HG03095 (cell line): ENCODE data around the gene DNAJC30.

ENCODE experiments used
- ATAC-seq: cut with Tn5 transposase; IDR thresholded peaks from one replicate; pipeline ENCODE4 v1.9.1; 2021; ENCODE audit warnings: moderate library complexity; ENCODE audit not compliant: unreplicated experiment

DNAJC30 gene

DNA sequence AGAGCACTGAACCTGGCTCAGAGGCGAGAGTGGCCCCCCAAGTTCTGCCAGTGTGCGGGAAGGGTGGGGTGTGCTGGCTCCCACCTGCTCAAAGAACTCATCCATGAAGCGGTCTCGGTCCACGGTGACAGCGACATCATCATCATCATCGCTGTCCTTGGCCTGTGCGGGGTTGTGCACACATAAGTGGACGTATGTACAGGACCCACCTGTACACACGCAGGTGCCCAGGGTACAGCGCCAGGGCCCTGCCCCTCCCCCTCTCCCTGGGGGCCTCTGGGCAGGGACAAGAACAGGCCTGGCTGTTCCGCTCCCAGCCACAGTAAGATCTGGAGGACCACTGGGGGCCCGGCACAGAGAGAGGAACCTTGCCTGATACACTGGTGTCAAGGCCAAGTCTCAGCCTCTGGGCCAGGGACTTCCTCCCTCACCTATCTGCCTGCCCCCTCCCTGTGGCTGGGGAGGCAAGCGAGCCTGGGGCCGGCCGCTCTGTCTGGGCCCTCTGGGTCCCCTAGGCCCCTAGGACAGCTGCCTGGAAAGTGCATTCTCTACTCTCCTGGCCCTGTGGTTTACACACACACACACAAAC is 25.8 kb upstream of the DNAJC30 start:
- no peak for ATAC-seq

DNA sequence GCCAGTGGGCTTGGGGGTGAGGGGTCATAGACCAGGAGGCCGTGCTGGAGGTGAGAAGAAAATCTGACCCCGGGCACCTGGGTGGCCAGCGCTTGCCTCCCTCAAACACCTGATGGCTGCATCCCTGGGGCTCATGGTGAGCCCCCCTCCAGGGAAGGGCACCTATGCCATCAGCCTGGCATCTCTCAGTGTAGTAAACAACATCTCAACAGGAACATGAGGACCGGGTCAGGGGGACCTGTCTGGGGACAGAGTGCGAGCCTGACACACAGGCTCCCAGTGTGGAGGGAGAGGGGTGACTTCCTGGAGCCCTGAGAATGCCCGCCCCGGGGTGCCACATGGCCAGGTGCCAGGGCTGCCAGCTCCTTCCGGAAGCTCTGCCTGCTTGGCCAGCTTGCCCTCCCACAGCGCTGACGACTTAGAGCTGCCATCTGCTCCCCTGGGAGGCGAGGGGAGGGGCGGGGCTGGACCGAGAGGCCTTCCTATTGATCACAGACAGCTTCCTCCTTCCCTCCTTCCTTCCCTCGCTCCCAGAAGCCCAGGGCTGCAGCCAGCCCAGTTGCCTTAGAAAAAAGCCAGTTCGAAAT is 23.9 kb upstream of the DNAJC30 start:
- ATAC-seq, result no peak

DNA sequence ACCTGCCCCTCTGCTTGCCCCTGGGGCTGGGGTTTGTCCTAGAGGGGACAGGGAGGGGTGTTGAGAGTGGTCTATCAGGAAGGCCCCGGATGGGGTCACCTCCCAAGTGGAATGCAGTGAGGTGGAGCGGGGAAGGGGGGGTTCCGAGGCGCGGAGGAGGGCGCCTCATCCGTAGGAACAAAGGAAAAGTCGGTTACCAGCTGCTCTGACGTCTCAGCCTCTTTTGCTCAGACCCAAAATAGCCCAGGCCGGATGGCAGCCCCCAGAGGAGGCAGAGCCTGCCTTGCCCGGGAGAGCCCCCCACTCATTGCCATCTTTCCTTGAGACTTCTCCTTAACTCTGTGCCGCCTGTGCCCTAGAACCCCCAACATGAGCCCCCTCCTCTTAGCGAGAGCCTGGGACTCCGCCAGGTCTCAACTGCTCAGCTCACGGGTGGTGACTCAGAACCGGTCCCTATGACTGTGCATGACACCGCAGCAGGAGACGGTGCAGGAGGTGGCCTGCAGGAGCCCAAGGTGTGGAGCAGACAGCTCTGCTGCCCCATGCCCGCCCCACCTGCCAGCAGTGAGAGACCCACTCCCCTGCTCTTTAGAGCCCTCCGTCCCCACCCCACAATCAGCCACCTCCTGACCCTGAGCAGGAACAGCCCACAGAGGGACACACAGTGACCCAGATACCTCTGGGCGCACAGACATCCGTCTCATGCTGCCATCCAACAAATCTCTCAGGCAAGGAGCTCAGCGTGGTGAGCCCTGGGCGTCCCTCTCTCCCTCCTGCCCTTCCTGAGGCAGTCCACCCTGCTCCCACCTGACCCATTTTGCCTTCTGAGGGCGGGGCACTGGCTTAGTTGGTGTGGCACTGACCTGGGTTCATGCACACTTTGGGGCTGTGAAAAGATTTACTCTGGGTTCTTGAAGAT is 23.1 kb upstream of the DNAJC30 start:
- ATAC-seq, result no peak

DNA sequence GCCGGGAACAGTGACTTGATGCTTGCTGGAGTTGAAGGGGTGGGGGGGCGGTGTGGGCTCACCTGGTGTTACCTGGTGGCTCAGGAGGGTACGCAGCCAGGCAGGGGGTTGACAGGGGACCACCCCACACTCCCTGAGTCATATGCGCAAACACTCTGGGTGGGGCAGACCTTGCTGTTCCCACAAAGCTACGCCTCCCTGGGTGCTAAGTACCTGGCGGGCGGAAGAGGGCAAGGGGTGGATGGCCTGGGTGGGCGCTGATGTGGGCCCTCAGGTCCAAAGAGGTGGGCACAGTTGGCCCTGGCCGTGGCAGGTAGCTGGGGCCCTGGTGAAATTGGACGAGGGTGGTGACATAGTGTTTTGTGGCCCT is 22.3 kb upstream of the DNAJC30 start:
- ATAC-seq, result no peak

DNA sequence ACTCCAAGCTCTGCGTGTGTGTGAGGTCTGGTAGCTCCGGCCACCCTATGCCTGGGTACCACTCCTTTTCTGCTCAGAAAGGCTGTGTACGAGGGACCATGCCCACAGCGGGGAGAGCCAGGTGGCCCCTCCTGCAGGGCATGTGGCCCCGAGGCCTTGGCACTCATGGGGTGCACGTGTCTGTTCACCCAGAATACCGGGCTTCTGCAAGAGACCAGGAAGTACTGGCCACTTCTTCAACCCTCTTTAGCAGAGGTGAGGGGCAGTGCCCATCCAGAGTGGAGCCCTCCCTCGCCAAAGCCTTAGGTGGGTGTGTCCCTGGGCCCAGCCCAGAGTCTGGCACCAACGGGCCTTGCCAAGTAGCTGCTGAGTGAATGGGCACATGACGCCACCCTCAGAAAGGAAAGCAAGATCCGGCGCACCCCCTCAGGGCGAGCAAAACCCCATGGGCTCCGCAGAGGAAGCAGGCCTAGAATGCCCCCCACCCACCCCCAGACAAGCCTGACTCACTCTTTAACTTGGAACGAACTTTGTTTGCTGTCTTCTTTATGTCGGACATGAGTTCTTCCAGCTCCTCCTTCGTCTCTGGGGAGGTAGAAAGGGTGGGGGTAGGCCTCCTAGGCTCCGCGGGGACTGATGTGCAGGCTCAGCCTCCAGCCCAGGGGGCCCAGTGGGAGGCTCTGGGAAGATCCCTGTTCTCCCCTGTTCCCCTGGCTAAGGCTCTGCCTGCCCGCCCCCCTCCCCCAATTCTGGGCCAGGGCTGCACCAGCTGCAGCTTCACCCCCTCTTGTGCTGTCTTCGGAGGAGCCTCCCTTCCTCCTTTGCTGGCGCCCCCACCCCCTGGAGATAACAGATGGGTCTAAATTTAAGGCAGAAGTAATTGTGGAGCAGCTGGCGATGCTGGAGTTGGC is 21.6 kb upstream of the DNAJC30 start:
- no peak for ATAC-seq

DNA sequence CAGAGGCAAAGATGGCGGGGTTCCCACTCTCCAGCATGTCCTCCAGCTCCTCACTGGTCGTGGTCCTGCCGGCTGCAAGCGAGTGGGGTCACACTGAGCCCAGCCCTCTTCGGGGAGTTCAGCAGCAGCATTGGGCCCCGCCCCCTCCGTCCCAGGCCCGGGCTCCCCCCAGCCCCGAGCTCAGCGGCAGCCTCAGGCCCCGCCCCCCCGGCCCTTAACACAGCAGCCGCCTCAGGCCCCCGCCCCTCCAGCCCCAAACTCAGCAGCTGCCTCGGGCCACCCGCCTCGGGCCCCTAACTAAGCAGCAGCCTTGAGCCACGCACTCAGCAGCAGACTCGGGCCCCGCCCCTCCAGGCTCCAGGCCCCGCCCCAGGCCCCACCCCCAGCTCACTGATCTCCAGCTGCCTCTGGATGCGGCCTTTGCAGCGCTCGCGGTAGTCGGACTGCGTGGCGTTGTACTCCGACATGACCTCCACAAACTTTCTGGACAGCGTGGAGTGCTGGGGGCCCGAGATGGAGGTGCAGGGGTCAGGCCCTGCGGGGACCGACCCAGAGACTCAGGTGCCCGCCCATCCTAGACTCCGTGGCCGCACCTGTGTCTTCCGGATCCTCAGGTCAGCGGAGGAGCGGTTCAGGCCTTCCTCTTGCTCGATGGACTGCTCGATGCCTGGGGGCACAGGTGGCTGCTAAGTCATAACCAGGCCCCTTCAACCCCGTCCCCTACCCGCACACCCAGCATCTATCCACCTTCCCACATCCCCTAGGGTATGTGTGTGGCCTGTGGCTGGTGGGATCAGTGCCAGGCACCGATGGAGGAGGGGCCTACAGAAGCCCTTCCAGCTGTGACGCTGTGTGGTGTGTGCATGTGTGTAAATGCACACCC is 20.7 kb upstream of the DNAJC30 start:
- ATAC-seq, result no peak

DNA sequence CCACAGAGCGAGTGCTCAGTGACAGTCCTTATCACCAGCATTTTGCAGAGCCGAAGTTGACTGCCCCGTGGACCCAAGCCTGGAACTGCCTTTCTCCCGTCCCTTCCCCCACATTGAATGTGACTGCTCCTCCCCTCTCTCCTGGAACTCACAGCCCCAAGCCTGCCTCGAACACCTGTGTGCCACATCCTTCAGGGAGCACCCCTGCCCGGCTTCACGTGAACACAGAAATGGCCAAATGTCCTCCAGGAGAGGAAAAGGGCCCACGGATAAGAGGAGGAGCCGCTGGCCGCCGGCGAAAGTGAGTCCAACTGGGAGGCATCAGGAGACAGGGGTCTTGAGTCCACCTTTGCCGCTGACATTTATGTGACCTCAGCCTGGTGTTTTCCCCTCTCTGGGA is 20.0 kb upstream of the DNAJC30 start:
- ATAC-seq, result no peak

DNA sequence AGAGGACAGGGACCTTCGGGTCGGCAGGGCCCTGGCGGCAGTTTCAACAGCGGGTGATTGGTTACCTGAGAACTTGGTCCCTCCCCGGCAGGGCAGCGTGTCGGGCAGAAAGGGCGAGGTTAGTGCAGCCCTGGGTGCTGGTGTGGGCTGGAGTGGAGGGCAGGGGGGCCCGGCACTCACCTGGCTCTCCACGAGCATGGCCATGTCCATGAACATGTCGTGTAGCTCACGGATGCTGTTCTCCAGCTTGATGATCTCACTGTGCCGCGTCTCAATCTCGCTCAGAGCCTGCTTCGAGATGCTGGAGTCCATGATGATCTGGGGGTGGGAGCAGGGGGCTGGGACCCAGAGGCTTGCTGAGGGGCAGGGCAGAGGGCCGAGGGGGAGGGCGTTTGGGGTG is 19.4 kb upstream of the DNAJC30 start:
- no peak for ATAC-seq

DNA sequence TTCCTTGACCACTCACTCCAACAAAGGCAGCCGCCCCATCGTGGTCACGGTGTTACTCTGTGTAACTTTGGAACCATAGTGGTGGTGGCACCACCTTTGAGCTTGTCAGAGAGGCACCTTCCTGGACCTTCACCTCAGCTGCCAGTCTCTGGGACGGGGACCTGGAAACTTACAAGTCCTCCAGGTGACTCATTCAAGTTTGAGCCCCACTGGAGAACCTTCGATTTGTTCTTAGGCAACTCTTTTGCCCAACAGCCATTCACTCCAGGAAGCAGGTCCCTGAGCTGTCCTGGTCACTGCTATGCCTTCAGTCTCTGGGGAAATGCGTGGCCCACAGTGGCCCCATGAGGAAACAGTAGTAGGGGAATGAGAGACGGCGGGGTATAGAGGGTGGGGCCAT is 19.0 kb upstream of the DNAJC30 start:
- ATAC-seq, result no peak

DNA sequence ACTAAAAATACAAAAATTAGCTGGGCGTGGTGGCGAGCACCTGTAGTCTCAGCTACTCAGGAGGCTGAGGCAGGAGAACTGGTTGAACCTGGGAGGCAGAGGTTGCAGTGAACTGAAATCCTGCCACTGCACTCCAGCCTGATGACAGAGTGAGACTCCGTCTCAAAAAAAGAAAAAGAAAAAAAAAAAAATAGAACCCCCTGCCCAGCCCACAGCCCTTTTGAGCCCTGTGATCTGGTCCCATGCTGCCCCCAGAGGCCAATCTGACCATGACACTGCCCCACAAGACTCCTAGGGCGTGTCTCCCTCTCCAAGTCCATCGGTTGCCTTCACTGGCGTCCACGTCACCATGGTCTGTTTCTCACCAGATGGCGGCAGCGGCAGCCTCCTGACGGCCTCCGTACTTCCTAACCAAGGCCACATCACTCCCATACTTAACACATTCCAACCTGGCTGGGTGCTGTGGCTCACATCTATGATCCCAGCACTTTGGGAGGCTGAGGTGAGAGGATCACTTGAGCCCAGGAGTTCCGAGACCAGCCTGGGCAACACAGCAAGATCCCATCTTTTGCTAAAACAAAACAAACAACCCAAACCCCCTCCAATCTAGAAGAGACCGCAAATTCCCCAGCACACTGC is 18.2 kb upstream of the DNAJC30 start:
- ATAC-seq, result no peak

DNA sequence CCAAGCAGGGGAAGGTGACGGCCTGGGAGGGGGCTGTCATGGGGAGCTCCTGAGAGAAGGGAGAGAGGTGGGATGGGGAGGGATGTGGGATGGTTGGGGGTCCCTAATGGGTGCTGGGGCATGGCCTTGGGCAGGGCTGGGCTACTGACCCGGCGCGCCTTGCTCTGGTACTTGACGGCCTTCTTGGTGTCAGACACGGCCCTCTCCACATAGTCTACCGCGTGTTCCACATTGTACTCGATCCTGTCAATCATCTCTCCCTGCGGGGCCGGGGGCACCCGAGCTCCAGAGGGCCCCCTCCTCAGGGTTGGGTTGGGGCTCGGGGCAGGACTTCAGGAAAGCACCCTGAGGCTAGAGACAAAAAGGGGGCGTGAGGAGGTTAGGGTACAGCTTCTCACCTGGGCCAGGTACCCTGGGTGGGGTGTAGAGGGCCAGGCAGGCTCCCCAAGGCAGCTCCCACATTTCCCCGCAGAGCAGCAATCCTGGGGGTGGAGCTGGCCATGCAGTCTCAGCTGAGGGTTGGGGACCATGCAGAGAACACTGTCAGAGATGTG is 17.4 kb upstream of the DNAJC30 start:
- ATAC-seq, result no peak

DNA sequence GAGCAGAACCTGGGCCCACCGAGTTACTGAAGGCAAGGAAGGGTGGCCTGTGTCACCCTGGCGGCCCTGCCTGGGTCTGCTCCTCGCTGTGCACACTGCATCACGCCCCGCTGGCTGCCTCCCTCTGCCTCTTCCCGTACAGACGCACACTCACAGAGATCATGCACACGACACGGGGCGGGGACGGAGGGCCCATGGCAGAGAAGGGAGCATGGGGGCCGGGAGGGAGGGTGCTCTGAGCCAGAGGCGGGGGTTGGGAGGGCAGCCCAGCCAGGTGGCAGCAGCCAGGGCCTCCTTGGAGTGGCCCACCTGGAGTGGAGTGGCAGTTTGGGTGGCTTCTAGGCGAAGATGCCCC is 16.8 kb upstream of the DNAJC30 start:
- ATAC-seq, result no peak

DNA sequence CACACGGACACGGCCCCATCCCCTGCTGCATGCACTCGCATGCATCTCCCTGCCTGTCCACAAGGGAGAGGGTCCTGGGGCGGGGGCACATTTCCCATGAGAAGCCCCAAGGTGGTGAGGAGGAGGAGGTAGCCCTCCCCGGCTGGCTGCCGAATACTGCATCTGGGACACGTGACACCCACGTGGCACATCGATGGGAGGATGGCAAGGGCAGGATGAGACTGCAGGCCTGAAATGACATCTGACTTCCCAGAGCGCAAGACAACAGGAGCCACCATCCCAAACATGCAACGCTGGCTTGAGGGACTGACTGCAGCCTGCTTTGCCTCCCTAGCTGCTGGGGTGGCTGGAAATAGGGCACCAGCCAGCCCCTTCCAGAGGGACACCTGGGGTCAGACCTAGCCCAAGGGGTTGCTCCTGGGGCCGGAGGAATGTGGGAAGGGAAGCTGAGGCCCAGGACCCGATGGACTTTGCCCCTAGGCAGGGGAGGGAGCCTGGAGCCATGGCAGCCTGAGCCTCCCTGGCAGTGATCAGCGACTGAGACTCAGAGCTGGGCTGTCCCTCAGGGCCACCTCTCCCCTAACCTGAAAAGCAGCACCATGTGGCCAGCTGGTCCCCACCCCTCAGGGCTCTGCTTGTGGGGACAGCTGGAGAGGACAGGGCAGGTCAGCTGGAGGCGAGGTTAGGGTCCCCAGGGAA is 16.3 kb upstream of the DNAJC30 start:
- ATAC-seq, result no peak

DNA sequence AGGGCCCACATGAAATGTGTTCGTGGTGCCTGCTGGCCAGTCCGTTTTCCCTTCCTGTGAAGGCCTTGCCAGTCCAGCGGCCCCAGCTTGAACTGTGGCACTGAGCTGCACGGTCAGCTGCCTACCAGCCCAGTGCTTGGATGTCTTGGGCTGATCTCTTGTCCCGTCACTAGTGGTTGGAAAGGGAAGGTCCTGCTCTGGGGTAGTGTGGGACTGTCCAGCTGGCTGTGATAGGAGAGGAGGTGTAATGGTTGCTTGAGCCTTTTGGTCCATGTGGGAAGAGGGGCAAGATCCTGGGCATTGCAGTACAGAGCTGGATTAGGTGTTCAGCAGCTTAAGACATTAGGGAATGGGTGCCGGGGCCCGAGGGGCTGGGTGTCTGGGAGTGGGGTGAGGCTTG is 15.2 kb upstream of the DNAJC30 start:
- ATAC-seq, result no peak

DNA sequence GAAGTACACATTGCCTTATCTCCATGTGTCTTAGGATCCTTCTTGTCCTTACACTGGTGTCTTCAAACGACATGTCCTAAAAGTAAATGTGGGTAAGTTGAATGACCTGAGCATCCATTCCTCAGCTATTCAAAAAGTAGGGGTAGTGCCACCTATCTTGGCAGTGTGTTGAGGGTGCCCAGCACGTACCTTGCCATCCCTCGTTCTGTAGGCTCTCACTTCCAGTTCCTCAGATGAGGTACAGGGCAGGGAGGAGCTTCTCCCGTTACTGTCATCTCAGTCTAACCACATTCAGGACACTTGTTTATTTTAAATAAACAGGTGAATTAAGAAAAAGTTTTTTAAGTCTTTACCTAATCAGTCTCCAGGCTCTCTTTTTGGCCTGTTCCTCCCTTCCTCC is 13.1 kb upstream of the DNAJC30 start:
- no peak for ATAC-seq

DNA sequence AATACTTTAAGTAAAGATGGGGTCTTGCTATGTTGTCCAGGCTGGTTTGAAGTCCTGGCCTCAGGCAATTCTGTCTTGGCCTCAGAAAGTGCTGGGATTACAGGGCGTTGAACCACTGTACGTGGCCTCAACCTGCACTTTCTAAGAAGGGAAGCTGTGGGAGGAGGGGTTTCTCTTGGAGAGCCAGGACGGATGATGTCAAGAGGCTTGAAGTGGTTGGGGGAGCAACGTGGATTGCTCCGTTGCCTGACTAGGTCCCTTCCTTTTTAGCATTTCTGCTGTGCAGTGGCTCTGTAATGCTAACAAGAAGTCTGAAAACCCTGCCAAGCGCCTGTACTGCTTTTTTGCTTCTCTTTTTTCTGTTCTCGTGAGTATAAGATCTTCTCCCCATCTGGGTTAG is 7.4 kb upstream of the DNAJC30 start:
- no peak for ATAC-seq

DNA sequence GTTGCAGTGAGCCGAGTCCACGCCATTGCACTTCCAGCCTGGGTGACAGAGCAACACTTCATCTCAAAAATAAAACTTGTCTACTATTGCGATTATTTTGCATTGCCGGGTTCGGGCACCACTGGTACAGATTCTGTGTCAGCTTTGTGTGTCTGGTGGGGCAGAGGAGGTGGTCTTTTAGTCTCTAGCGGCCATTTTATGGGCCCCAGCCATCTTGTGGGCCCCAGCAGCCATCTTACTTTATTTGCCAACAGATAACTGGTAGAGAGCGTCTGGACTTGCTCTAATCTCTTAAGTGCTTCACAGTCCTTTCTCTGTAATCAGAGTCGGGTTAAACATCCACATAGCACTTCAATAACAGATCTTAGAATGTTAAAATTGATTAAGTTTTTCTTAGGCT is 5.0 kb upstream of the DNAJC30 start:
- ATAC-seq, result no peak

DNA sequence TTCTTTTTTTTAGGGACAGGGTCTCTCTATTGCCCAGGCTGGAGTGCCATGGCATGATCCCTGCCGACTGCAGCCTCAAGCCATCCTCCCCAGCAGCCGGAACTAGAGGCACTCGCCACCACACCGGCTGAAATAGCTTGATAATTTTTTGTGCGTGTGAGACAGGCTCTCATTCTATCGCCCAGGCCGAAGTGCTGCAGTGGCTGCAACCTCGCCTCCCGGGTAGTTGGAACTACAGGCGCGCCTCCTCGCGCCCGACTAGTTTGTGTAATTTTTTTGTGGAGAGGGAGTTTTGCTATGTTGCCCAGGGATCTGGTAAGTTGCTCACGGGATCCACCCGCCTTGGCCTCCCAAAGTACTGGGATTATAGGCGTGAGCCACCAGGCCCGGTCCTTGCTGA is 2.1 kb upstream of the DNAJC30 start:
- no peak for ATAC-seq
